Parathyroid adenoma (tissue), 2 donors: ENCODE data around the gene TMEM47.

Source experiments
- H2AFZ ChIP-seq: fragments of 300-600 bp; sonication (generic); one replicate; pipeline ENCODE4 v1.7.0; 2017; ENCODE audit warnings: antibody characterized with exemption, mild to moderate bottlenecking
- H3K27ac ChIP-seq: fragments of 300-600 bp; sonication (generic); one replicate; pipeline ENCODE4 v1.7.0; 2017
- H3K27me3 ChIP-seq: fragments of 300-600 bp; sonication (generic); one replicate; pipeline ENCODE4 v1.7.0; 2017; ENCODE audit warnings: low read length; ENCODE audit not compliant: control insufficient read depth, insufficient read depth
- H3K36me3 ChIP-seq: fragments of 300-600 bp; sonication (generic); one replicate; pipeline ENCODE4 v1.7.0; 2017; ENCODE audit warnings: low read length; ENCODE audit not compliant: control insufficient read depth, insufficient read depth
- H3K4me1 ChIP-seq: fragments of 300-600 bp; sonication (generic); one replicate; pipeline ENCODE4 v1.7.0; 2017; ENCODE audit warnings: control low read depth
- H3K4me2 ChIP-seq: fragments of 300-600 bp; sonication (generic); one replicate; pipeline ENCODE4 v1.7.0; 2017; ENCODE audit warnings: low read length
- H3K4me3 ChIP-seq: fragments of 300-600 bp; sonication (generic); one replicate; pipeline ENCODE4 v1.7.0; 2017; ENCODE audit warnings: low read depth, low read length
- H3K79me2 ChIP-seq: fragments of 300-600 bp; sonication (generic); one replicate; pipeline ENCODE4 v1.7.0; 2017; ENCODE audit warnings: control low read depth
- H3K9ac ChIP-seq: fragments of 300-600 bp; sonication (generic); one replicate; pipeline ENCODE4 v1.7.0; 2017; ENCODE audit warnings: mild to moderate bottlenecking
- H3K9me3 ChIP-seq: fragments of 300-600 bp; sonication (generic); one replicate; pipeline ENCODE4 v1.7.0; 2017; ENCODE audit warnings: low read length; ENCODE audit not compliant: control insufficient read depth
- TF ChIP-seq, protein P1 (sequence below): fragments of 300-600 bp; sonication (generic); IDR thresholded peaks from one replicate; pipeline ENCODE4 v1.7.0; 2017; ENCODE audit warnings: antibody characterized with exemption, mild to moderate bottlenecking
- donor health status: primary hyperparathyroidism.

The TMEM47 gene

DNA sequence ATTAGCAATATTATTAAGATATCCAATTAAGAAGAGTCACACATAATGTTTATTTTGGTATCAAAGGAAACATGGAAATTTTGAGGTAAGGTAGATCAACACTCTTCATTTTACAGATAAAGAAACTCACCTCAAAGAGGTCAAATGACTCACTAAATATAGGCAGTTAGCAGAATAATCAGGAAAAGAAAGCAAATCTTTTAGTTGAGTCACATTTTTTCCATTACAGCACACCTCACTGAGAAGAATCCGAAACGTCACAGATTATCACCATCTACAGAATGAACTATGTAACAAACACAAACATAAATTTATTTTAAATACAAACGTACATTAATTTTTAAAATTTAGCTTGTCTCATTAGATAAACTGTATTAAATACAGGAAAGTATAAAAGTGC lies 70.1 kb downstream of the TMEM47 start:
- Histone ChIP-seq H3K4me1 (no peaks in the 10 kb centered on the region), H3K4me3 (no peak overlapping the region), H3K9me3 (no peaks in the 10 kb centered on the region), H3K9ac (no peak overlapping the region), H3K4me2 (no peak overlapping the region), H3K36me3 (no peaks in the 10 kb centered on the region), H3K79me2 (no peaks in the 10 kb centered on the region), H2AFZ (no peak overlapping the region), H3K27ac (no peak overlapping the region), H3K27me3 (no peaks in the 10 kb centered on the region)
- TF ChIP-seq, protein P1, sequence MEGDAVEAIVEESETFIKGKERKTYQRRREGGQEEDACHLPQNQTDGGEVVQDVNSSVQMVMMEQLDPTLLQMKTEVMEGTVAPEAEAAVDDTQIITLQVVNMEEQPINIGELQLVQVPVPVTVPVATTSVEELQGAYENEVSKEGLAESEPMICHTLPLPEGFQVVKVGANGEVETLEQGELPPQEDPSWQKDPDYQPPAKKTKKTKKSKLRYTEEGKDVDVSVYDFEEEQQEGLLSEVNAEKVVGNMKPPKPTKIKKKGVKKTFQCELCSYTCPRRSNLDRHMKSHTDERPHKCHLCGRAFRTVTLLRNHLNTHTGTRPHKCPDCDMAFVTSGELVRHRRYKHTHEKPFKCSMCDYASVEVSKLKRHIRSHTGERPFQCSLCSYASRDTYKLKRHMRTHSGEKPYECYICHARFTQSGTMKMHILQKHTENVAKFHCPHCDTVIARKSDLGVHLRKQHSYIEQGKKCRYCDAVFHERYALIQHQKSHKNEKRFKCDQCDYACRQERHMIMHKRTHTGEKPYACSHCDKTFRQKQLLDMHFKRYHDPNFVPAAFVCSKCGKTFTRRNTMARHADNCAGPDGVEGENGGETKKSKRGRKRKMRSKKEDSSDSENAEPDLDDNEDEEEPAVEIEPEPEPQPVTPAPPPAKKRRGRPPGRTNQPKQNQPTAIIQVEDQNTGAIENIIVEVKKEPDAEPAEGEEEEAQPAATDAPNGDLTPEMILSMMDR: no peak

- Histone ChIP-seq H2AFZ (no peak overlapping the region), H3K9me3 (no peaks in the 10 kb centered on the region), H3K4me1 (no peaks in the 10 kb centered on the region), H3K9ac (no peak overlapping the region), H3K27ac (no peak overlapping the region), H3K36me3 (no peaks in the 10 kb centered on the region), H3K79me2 (no peaks in the 10 kb centered on the region), H3K4me3 (no peak overlapping the region), H3K4me2 (no peak overlapping the region), H3K27me3 (no peaks in the 10 kb centered on the region)
- TF ChIP-seq, protein P1: no peak
These were observed 70.7 kb downstream of the TMEM47 start for GRCh38 chrX:34586346-34586911.

GRCh38 chrX:34585561-34585960 lies 71.5 kb downstream of the TMEM47 start:
- Histone ChIP-seq H3K36me3 (no peaks in the 10 kb centered on the region), H3K9me3 (no peaks in the 10 kb centered on the region)
- TF ChIP-seq, protein P1: no peak

GRCh38 chrX:34584781-34585180 lies 72.3 kb downstream of the TMEM47 start:
- H3K4me2 ChIP-seq: no peak overlapping the region
- H3K4me3 ChIP-seq: no peak overlapping the region
- no peaks in the 10 kb centered on the region for H3K27me3 ChIP-seq
- TF ChIP-seq, protein P1: no peak
- H2AFZ ChIP-seq: no peak overlapping the region
- H3K9me3 ChIP-seq: no peaks in the 10 kb centered on the region
- H3K36me3 ChIP-seq: no peaks in the 10 kb centered on the region
- H3K27ac ChIP-seq: no peak overlapping the region
- no peaks in the 10 kb centered on the region for H3K79me2 ChIP-seq
- H3K4me1 ChIP-seq: no peaks in the 10 kb centered on the region
- no peak overlapping the region for H3K9ac ChIP-seq

More at GRCh38 chrX:34585561-34585960, 71.5 kb downstream of the TMEM47 start:
- Histone ChIP-seq H3K4me2 (no peak overlapping the region), H2AFZ (no peak overlapping the region), H3K27ac (no peak overlapping the region), H3K79me2 (no peaks in the 10 kb centered on the region), H3K27me3 (no peaks in the 10 kb centered on the region), H3K4me1 (no peaks in the 10 kb centered on the region), H3K4me3 (no peak overlapping the region), H3K9ac (no peak overlapping the region)

GRCh38 chrX:34580069-34580468 lies 77.0 kb downstream of the TMEM47 start:
- H3K36me3 ChIP-seq: no peaks in the 10 kb centered on the region
- H3K9ac ChIP-seq: no peak overlapping the region
- H3K4me3 ChIP-seq: no peak overlapping the region
- H3K9me3 ChIP-seq: no peaks in the 10 kb centered on the region
- no peak overlapping the region for H3K27ac ChIP-seq
- H3K4me1 ChIP-seq: no peaks in the 10 kb centered on the region
- no peaks in the 10 kb centered on the region for H3K79me2 ChIP-seq
- no peak overlapping the region for H2AFZ ChIP-seq
- no peak overlapping the region for H3K4me2 ChIP-seq
- TF ChIP-seq, protein P1: no peak
- no peaks in the 10 kb centered on the region for H3K27me3 ChIP-seq
